Caki2 (cell line): Measurements from ENCODE around the gene GPR17. TPM values are rescaled to one million over a fixed set of nuclear protein-coding genes. Genes with fewer than 3 reads are reported as not detected.

ENCODE experiments used
- DNase-seq: peaks from one replicate; pipeline ENCODE4 v3.0.0-alpha.2; 2015; ENCODE audit warnings: low read depth
- in situ Hi-C: cut with HindIII; loops from 2 replicates; pipeline ENCODE4 v1.10.0; 2016; ENCODE audit warnings: low sequenced_read_pairs, low pct_unique_long_range_greater_than_20kb, mixed read lengths
- total RNA-seq: library from RNA; depleted of rRNA; stranded (reverse); fragments of >200 nt; shearing (Covaris generic); gene quantifications from 2 replicates; pipeline ENCODE4 v1.2.3, GENCODE V29; 2014; ENCODE audit warnings: low replicate concordance

Gene GPR17
- total RNA-seq, 1 experiment from 2014 or later: not detected

- DNase-seq: no peak
- in situ Hi-C loops: no loop called here
Observed at GRCh38 chr2:127648321-127648720, 2.4 kb downstream of the GPR17 start.

- in situ Hi-C loops: no loop called here
- no peak for DNase-seq
Observed at GRCh38 chr2:127649100-127649611, 3.2 kb downstream of the GPR17 start.

- in situ Hi-C loops: no loop called here
- peak; percentile 58 for DNase-seq
Observed at GRCh38 chr2:127649684-127650040, 3.7 kb downstream of the GPR17 start.

- in situ Hi-C loops: no loop called here
- no peak for DNase-seq
Observed at GRCh38 chr2:127650041-127650784, 4.3 kb downstream of the GPR17 start.

- in situ Hi-C loops: no loop called here
- no peak for DNase-seq
Observed at GRCh38 chr2:127650785-127651380, 4.9 kb downstream of the GPR17 start.

GRCh38 chr2:127651381-127651809 lies 5.4 kb downstream of the GPR17 start:
- no peak for DNase-seq
- in situ Hi-C loops: no loop called here

GRCh38 chr2:127651971-127652550 lies 6.1 kb downstream of the GPR17 start:
- in situ Hi-C loops: no loop called here
- DNase-seq: no peak

- in situ Hi-C loops: no loop called here
- DNase-seq: no peak
Observed at GRCh38 chr2:127652786-127653357, 6.9 kb downstream of the GPR17 start.

- in situ Hi-C loops: no loop called here
- no peak for DNase-seq
Observed at GRCh38 chr2:127653421-127654083, 7.6 kb downstream of the GPR17 start.

- no peak for DNase-seq
- in situ Hi-C loops: no loop called here
Observed at GRCh38 chr2:127654084-127654837, 8.3 kb downstream of the GPR17 start.

- in situ Hi-C loops: no loop called here
- DNase-seq: no peak
Observed at GRCh38 chr2:127654838-127655175, 8.9 kb downstream of the GPR17 start.

GRCh38 chr2:127655209-127656073 lies 9.5 kb downstream of the GPR17 start:
- no peak for DNase-seq
- in situ Hi-C loops: no loop called here

- no peak for DNase-seq
- in situ Hi-C loops: no loop called here
Observed at GRCh38 chr2:127656569-127657231, 10.7 kb downstream of the GPR17 start.

GRCh38 chr2:127657232-127657595 lies 11.3 kb downstream of the GPR17 start:
- in situ Hi-C loops: no loop called here
- DNase-seq: no peak

- DNase-seq: no peak
- in situ Hi-C loops: no loop called here
Observed at GRCh38 chr2:127658146-127658545, 12.2 kb downstream of the GPR17 start.

GRCh38 chr2:127658641-127659407 lies 12.9 kb downstream of the GPR17 start:
- in situ Hi-C loops: no loop called here
- DNase-seq: no peak
